RWPE1 (cell line): ENCODE data around the gene QRICH1.

ENCODE experiments used
- CTCF ChIA-PET: fragments of 350-600 bp; sonication (Branson Sonifier 250); formaldehyde crosslinking; extraction: SDS; loops from one replicate; lab custom pipeline; 2021; lab: Yijun Ruan, JAX
- POLR2A ChIA-PET: fragments of 400-600 bp; formaldehyde crosslinking; extraction: SDS; loops from one replicate; lab custom pipeline; 2020; ENCODE audit warnings: antibody characterized with exemption; ENCODE audit not compliant: low non-redundant PET; lab: Yijun Ruan, JAX
- DNase-seq: peaks from one replicate; pipeline ENCODE4 v3.0.0; 2012; ENCODE audit warnings: low spot score
- H3K27ac ChIP-seq: fragments of 450-650 bp; 2 replicates; pipeline ENCODE4 v1.5.1; 2017
- TF ChIP-seq, protein P1 (sequence below): fragments of 450-650 bp; conservative IDR thresholded peaks from 2 replicates; pipeline ENCODE4 v1.5.1; 2017; ENCODE audit warnings: low read depth, mild to moderate bottlenecking

QRICH1 gene

GRCh38 chr3:49021813-49022687 is 71.8 kb downstream of the QRICH1 start, which contains the start of gene NDUFAF3:
Gene NDUFAF3 (plus strand): TSS chr3:49022121. CDS start chr3:49022145, 24 bp downstream.
- TF ChIP-seq, protein P1, sequence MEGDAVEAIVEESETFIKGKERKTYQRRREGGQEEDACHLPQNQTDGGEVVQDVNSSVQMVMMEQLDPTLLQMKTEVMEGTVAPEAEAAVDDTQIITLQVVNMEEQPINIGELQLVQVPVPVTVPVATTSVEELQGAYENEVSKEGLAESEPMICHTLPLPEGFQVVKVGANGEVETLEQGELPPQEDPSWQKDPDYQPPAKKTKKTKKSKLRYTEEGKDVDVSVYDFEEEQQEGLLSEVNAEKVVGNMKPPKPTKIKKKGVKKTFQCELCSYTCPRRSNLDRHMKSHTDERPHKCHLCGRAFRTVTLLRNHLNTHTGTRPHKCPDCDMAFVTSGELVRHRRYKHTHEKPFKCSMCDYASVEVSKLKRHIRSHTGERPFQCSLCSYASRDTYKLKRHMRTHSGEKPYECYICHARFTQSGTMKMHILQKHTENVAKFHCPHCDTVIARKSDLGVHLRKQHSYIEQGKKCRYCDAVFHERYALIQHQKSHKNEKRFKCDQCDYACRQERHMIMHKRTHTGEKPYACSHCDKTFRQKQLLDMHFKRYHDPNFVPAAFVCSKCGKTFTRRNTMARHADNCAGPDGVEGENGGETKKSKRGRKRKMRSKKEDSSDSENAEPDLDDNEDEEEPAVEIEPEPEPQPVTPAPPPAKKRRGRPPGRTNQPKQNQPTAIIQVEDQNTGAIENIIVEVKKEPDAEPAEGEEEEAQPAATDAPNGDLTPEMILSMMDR = peak; percentile 91
- POLR2A ChIA-PET = interaction anchor here (0.5 to 1.0 kb wide), 3 partner anchors 17 to 278 kb away, joined by 3 to 5 read pairs (median 3); partner anchors contain the start of gene QRICH1
- peak within 1 kb of the TSS; percentile 98 for H3K27ac ChIP-seq
- CTCF ChIA-PET = interaction anchor here (0.6 to 1.0 kb wide), 3 partner anchors 9 to 363 kb away, joined by 3 to 5 read pairs (median 5); no protein-coding TSS in a partner anchor
- peak; percentile 78 for DNase-seq

GRCh38 chr3:49021213-49021812 is 72.6 kb downstream of the QRICH1 start:
- ChIA-PET CTCF (interaction anchor here (0.6 to 1.0 kb wide), 2 partner anchors 73 to 362 kb away, joined by 5 read pairs; no protein-coding TSS in a partner anchor), POLR2A (interaction anchor here (0.6 to 1.3 kb wide), 3 partner anchors 14 to 73 kb away, joined by 3 to 4 read pairs (median 3); partner anchors contain the start of genes QRICH1 and WDR6)
- TF ChIP-seq, protein P1 = no peak
- H3K27ac ChIP-seq = peak overlapping the region; percentile 98
- DNase-seq = peak; percentile 80

DNA sequence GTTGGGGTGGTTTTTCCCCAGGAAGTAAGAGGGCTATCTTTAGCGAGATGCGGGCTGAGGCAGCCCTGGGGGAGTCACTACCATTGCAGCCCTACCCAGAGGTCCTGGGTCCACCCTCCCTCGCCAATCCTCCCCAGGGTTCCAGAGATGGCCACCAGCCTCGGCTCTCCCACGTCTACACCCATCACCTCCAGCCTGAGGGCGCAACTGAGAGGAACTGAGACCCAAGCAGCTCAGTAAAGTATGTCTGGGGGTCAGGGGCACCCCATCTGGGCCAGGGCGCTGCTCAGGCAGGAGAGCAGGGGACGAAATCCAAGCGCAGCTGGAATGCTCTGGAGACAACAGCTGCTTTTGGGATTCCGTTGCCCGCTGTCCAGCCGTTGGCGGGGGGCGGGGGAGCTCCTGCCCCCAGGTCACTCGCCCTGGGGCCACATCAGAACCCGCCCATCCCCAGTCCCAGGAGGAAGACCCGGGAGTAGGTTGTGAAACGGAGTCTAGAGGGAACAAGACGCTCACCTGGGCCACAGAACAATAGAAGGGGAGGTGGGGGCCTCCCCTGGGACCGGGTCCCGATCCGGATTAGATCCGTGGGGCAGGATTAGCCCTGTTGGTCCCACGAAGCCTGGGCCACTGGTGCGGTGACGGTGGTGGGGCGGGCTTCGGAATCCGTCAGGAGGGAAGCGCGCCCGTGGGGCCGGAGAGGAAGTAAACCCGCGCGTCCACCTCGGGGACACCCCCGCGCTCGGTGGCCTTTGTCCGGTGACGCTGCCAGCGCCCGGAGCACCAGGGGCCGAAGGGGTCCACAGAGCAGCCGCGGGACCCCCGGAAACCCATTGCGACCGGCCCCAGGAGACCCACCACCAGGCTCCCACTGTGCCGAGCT is 73.3 kb downstream of the QRICH1 start:
- POLR2A ChIA-PET = interaction anchor here (0.5 to 1.3 kb wide), 3 partner anchors 14 to 68 kb away, joined by 3 to 4 read pairs (median 3); partner anchors contain the start of gene WDR6

DNA sequence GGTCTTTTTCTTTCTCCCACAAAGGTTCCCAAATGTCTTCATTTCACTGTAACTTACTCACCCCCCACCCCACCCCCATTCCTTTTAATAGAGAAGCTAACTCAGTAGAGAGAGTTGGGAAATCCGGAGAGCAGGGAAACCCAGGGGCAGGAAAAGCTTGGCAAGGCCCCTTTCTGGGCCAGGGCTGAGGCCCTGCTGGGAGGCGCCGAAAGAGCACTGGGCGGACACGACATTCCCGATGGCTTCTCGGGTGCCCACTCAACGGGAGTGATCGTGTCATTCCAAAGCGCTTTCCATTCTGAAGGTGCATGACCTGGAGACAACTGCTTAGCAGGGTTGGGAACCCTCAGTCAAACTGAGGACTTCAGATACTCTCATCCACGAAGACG is 73.9 kb downstream of the QRICH1 start:
- CTCF ChIA-PET = no interaction called here
- no peak for DNase-seq
- POLR2A ChIA-PET = interaction anchor here (0.5 to 1.3 kb wide), 2 partner anchors 13 to 31 kb away, joined by 3 to 4 read pairs; partner anchors contain the start of gene WDR6
- peak overlapping the region; percentile 98 for H3K27ac ChIP-seq
- TF ChIP-seq, protein P1 = no peak

More for the DNA sequence above, 73.3 kb downstream of the QRICH1 start:
- peak overlapping the region; percentile 98 for H3K27ac ChIP-seq
- no peak for DNase-seq
- TF ChIP-seq, protein P1 = no peak
- CTCF ChIA-PET = interaction anchor here (0.7 kb wide), 1 partner anchor 16 kb away, joined by 3 read pairs; no protein-coding TSS in a partner anchor

- peak overlapping the region; percentile 98 for H3K27ac ChIP-seq
- CTCF ChIA-PET = no interaction called here
- POLR2A ChIA-PET = no interaction called here
- no peak for DNase-seq
- TF ChIP-seq, protein P1 = no peak
Observed at GRCh38 chr3:49018707-49019006, 75.2 kb downstream of the QRICH1 start.
